NCI-H2081 (cell line): ENCODE results near the gene GPLD1.

Source experiments
- DNase-seq, 2 experiments: peaks; one replicate each; lab custom pipeline; 2025; lab: John Stamatoyannopoulos, UW

The GPLD1 gene

GRCh38 chr6:24381476-24382219 is 107.7 kb downstream of the GPLD1 start:
- no peak for DNase-seq

- DNase-seq, result no peak
Measured at GRCh38 chr6:24378473-24379097, 110.8 kb downstream of the GPLD1 start.
